NB4 (cell line): ENCODE results near the gene ARHGAP24.

Experiments
- DNase-seq: peaks from one replicate; pipeline ENCODE4 v3.0.0; 2010; ENCODE audit warnings: low read depth
- H3K4me3 ChIP-seq: one replicate; pipeline ENCODE4 v1.5.1; 2011; ENCODE audit warnings: mild to moderate bottlenecking, low read depth, low read length, moderate library complexity
- MYC ChIP-seq: IDR thresholded peaks from 2 replicates; pipeline ENCODE4 v1.6.1; 2011; ENCODE audit warnings: low read depth, low read length
- POLR2A ChIP-seq: IDR thresholded peaks from 2 replicates; pipeline ENCODE4 v1.6.1; 2011; ENCODE audit warnings: mild to moderate bottlenecking; ENCODE audit not compliant: insufficient read length; ENCODE audit errors: extremely low read depth
- TF ChIP-seq, protein P1 (sequence below): IDR thresholded peaks from 2 replicates; pipeline ENCODE4 v1.6.1; 2011; ENCODE audit warnings: low read depth, low read length
- TF ChIP-seq, protein P2 (sequence below): IDR thresholded peaks from one replicate; pipeline ENCODE4 v1.5.1; 2012; ENCODE audit warnings: low read depth, low read length

Gene ARHGAP24

DNA sequence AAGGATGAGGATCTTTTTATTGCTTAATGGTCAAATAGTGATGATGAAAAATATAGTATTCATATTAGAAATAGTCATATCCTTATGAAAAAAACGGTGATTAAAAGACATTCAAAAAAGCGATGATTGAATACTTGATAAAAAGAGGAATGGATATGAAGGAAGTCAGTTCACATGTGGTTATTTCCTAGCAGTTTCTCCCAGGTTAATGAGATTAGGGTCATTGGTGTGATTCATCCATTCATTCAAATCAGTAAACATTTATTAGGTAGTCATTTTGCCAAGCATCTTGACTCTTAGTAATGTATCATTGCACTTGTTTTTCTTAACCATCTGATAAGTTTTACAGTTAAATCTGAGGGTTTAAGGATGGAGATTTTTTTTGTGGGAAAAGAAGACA lies 294.1 kb downstream of the ARHGAP24 start:
- no peak overlapping the region for H3K4me3 ChIP-seq
- no peak for DNase-seq
- TF ChIP-seq, protein P1, sequence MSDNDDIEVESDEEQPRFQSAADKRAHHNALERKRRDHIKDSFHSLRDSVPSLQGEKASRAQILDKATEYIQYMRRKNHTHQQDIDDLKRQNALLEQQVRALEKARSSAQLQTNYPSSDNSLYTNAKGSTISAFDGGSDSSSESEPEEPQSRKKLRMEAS = no peak
- TF ChIP-seq, protein P2, sequence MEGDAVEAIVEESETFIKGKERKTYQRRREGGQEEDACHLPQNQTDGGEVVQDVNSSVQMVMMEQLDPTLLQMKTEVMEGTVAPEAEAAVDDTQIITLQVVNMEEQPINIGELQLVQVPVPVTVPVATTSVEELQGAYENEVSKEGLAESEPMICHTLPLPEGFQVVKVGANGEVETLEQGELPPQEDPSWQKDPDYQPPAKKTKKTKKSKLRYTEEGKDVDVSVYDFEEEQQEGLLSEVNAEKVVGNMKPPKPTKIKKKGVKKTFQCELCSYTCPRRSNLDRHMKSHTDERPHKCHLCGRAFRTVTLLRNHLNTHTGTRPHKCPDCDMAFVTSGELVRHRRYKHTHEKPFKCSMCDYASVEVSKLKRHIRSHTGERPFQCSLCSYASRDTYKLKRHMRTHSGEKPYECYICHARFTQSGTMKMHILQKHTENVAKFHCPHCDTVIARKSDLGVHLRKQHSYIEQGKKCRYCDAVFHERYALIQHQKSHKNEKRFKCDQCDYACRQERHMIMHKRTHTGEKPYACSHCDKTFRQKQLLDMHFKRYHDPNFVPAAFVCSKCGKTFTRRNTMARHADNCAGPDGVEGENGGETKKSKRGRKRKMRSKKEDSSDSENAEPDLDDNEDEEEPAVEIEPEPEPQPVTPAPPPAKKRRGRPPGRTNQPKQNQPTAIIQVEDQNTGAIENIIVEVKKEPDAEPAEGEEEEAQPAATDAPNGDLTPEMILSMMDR = no peak
- TF ChIP-seq MYC (no peak), POLR2A (no peak)

DNA sequence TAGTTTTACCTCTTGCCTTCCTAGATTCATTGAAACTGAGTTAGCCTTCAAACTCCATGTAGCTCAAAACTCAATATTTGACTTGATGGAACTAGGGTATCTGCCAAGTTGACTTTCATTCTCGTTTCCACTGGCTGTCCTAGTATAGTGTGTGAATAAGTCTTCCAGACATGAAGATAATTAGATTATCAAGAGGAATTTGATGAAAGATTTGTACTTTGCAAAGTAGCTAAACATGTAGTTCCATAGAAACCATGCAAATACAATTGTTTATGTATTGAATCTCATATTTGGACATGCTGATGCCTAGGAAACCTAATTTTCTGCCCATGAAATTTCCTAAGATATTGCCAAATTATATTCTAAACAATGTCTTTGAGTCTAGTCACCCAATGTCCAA lies 297.5 kb downstream of the ARHGAP24 start:
- H3K4me3 ChIP-seq = no peak overlapping the region
- TF ChIP-seq, protein P2 = no peak
- TF ChIP-seq POLR2A (no peak), MYC (no peak)
- TF ChIP-seq, protein P1 = no peak
- DNase-seq = no peak

DNA sequence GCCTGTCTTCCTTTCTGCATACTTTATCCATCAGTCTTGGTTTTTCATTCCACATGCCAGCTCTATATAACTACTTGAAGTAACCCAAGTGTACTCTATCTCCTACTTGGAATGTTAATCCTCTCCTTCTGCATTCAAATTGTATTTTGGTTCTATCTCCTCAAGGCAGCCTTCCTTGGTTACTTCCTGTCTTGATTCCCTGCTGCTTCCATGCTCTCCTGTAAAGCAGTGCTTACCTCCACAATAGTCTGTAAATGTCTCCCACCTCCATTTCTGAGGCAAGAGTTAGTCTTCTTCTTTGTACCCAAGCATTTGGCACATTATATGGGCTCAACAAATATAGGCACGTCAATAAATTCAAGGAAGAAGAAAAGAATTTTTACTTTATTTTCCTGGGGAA lies 298.4 kb downstream of the ARHGAP24 start:
- H3K4me3 ChIP-seq = no peak overlapping the region
- no peak for TF ChIP-seq POLR2A
- no peak for DNase-seq

DNA sequence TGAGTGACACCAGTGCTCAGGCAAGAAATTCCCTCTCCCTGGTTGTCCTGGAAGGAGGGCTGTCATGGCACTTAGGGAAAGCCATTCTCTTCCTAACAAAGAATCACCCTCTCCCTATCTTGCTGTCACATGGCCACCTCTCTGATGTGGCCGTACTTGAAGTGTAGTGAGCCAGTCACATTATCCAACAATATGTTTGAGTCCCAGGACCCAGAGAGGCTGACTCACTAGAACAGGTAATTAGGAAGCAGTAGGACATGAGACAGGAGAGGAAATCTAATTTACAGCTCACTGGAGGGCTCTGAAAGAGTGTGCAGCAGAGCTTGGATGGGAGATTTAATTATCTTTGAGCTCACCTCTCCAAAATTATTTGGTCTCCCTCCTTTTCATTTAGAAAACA lies 299.1 kb downstream of the ARHGAP24 start:
- no peak for DNase-seq
- TF ChIP-seq, protein P1 = no peak
- TF ChIP-seq MYC = no peak
- H3K4me3 ChIP-seq = no peak overlapping the region

DNA sequence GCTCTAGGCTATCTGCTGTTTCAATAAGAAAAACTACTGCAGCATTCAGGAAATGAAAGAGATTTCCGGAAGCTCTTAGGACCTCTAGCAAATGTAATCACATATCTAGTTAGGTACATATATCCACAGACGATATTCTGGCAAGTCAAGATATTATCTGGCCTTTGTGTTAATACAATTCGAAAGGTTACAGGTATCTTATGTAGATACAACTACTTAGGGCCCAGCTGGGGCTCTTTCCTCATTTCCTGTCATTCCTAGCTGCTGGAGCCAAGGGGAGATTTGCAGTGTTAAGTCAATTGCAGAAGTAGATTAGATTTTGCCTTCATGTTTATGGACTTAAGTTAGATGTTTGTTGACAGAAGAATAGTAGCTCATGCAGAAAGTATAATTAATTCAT lies 299.5 kb downstream of the ARHGAP24 start:
- no peak for DNase-seq
- H3K4me3 ChIP-seq = no peak overlapping the region
- no peak for TF ChIP-seq MYC
- TF ChIP-seq POLR2A = no peak
- TF ChIP-seq, protein P1 = no peak
- TF ChIP-seq, protein P2 = no peak

DNA sequence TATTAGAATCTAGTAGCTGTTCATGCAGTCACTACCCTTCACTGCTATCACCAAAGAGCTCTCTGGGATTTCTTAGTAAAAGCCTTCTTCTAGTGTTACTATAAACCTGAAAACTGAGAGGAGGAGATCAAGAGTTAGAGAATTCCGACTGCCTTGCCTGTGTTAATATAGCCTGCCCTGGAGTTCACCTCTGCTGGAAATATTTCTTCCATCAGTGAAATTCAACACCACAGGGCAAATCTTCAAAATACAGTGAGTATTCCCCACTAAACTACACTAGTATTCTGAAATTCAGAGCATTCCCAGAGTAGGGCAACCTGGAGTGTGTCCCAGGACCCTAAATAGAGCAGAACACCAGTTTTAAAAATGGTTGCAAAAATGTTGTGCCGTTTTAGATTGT lies 301.1 kb downstream of the ARHGAP24 start:
- no peak for DNase-seq
- no peak overlapping the region for H3K4me3 ChIP-seq
- TF ChIP-seq POLR2A = no peak
- no peak for TF ChIP-seq MYC
- TF ChIP-seq, protein P1 = no peak
- TF ChIP-seq, protein P2 = no peak

DNA sequence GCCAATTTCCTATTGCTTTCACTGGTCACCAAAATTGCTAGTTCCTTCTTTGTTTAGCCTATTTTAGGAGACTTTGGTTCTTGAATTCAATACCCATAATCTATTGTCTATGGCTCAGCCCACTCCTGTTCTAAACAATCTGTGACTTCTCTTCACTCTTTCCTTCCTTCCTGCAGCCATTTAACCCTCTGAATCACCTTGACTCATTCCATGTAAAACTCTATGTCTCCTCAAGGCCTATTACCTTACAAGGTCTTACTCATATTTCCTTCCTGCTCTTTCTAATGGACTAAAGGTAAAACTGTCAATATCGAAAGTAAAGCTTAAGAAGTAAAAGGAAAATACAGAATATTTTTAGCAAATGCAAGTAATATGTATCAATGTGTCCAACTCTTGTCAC lies 301.6 kb downstream of the ARHGAP24 start:
- DNase-seq = no peak
- H3K4me3 ChIP-seq = no peak overlapping the region
- TF ChIP-seq POLR2A = no peak
- TF ChIP-seq, protein P2 = no peak
- TF ChIP-seq, protein P1 = no peak
- no peak for TF ChIP-seq MYC
